Right kidney (tissue), 1 donor: Measurements from ENCODE around the gene NFATC2.

Experiments
- DNase-seq: peaks from one replicate; pipeline ENCODE4 v3.0.0-alpha.2; 2016

The NFATC2 gene

DNA sequence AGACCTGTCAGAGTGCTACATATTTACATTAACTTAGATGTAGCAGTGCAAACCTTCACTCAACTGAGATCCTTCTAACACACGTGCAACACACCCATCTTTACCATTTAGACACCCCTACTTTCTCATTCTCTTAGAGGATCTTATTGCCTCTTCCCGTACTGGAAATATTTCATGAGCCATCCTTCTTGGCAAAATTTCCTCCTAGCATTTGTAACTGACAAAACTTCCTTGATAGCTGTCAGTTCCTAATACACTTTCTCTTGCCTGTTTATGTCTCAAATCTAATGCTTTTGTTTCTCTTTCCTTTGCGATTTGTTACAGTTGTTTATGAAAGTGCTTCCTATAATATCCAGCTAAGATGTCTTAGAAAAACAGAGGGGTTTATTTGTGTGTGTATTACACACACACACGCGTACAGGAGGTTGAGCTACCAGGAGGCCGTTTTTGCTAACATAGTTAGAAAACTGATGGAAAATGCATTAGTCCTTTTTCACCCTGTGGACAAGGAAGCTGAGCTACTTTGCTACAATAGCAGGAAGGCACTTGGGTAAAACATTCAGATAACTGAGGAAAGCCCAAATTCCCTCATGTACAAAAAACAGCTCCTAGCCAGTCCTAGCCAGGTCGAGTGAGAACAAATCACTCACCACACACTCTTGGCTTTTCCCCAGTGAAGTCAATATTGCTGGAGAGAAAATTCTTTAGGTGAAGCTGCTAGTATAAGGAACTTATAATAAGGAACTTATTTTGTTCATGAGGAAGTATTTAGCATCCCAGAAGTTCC is 153.6 kb downstream of the NFATC2 start:
- no peak for DNase-seq

DNA sequence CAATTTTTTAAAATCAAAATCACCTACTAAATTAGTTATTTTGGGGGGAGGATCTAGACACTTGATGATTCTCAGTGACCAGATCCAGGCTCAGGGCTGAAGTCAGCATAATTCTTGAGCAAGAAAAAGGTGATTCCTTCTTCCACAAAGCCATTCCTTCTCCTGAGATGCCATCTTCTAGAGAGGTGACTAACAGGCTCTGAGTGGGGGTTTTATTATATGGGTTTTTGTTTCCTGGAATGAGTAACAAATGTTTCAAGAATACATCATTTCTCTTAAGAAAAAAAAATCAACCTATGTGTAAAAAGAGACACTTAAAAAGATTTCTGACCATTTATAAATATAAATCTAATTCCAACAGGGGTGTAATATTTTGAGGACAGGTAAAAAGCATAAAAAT is 154.3 kb downstream of the NFATC2 start:
- DNase-seq = no peak

DNA sequence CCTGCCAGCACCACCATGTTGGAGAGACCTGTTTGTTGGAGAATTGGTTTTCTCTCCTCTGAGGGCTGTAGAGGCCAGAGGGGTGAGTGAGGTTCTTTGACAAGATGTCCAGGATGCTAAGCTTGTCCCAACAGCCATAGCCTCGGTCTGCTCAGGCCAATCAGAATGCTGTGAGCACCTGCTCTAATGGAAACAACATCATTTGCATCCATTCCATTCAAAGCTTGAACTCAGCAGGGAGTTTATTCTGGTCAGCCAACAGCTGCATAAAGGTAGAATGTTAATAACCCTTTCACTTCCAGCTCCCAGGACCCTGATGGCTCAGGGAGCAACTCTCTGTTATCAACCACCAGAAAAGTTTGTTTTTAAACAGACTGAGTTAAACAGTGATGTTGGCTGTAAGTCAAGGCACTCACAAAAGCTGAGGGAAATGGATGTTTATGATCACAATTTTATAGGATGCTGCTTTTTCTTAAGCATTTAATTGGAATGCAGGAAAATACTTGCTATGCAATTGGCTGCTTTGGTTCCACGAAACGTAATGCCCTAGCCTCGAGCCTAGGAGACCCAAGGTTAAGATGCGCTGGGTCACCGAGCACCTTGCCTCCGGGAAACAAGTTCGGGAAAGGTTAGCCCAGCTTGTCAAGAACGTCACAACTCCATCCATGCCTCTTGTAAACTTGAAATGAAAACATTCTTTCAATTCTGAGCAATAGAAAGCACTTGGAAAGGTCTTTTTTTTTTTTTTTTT is 155.2 kb downstream of the NFATC2 start:
- no peak for DNase-seq

DNA sequence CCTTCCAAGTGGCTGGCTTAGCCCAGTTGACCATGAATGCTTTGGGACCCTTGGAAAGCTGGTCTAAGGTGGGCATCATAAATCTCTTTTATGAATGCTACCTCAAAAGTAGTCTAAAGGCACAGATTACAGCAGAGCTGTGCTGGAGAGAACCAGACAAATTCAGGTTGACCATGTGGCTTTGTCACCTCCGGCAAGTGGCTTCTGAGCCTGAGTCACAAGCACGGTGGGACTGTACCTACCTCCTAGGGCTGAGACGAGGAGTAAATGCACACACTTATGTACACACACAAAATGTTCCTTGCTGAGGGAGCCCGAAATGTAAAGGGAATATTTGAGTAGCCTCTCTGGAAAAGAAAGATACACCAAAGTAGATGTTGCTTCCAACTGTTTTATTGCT is 155.9 kb downstream of the NFATC2 start:
- DNase-seq = no peak

DNA sequence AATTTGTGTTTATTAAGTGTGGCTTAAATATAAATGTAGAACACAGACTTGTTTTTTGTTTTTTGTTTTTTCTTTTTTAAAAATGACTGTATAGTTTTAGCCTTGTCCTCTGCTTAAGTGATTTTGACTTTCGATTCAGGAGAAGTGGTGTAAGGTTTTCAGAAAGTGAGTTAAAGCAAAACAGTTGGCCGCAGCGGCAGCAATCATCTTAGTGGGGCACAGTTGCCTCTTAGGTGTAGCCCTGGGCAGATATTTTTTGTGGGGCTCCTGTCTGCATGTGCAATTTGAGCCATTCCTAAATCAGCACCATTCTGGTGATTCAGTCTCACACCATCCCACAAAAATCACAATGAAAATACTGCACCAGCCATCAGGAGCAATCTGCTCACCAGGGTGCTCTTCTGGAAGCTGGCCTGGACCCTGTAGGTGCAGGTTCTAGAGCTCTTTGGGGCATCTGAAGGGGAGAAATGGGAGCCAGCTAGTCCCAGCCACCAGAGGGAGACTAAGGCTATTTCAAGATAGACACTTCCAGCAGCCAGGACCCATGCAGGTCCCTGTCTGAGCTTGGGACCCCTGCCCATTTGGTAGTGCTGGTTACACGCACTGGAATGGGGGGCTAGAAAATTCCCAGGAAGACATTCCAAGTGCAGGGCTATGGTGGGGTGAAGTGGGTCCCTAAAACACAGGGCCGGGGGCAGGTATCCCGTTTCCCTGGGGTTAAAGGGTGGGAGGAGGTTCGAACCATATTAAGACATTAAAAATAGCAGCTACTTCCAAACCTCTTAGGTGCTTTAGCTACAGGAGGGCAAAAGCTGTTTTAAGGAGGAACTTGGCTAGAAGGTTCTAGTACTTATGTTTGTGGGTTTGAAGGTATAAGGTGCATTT is 156.6 kb downstream of the NFATC2 start:
- no peak for DNase-seq

DNA sequence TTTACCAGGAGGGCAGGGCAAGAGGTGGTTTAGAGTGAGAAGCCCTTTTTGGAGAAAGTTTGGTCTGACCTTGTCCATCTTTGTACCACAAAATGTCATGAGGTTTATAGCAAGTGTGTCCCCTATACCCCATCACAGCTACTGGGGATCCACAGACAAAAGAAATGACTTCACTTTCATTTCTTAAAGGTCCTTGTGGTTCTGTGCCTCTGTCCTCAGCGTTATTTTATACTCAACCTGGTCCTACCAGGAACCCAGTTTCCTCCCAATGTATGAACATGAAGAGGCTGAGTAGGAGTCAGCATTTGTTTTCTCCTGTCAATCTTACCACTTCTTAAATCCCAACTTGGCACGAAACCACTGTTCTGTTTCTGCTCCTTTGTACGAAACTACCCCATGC is 157.6 kb downstream of the NFATC2 start:
- no peak for DNase-seq

DNA sequence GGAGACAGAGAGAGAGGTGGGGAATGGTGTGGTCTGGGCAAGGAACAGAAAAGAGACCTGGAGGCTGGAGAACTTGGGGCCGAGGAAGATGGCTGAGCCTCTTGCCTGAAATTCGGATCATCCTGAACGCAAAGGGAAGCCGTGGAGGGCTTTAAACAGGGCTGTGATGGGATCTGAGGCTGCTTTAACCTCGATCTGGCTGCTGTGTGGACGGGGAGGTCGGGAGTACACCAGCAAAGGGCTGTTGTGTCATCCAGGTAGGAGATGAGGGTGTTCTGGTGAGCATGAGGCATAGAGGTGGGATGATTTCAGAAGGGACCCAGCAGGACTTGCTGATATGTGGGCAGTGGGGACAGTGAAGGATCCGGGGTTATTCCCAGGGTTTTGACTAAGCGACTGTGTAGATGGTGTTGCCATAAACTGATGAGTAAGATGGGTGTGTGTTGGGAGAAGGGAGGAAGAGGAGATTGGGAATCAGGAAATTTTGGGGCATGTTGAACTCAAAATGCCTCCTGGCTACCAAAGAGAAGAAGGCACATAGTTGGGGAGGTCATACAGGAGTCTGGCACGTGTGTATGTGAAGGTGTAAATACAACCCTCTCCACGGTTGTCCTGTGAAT is 158.5 kb downstream of the NFATC2 start:
- DNase-seq = no peak

DNA sequence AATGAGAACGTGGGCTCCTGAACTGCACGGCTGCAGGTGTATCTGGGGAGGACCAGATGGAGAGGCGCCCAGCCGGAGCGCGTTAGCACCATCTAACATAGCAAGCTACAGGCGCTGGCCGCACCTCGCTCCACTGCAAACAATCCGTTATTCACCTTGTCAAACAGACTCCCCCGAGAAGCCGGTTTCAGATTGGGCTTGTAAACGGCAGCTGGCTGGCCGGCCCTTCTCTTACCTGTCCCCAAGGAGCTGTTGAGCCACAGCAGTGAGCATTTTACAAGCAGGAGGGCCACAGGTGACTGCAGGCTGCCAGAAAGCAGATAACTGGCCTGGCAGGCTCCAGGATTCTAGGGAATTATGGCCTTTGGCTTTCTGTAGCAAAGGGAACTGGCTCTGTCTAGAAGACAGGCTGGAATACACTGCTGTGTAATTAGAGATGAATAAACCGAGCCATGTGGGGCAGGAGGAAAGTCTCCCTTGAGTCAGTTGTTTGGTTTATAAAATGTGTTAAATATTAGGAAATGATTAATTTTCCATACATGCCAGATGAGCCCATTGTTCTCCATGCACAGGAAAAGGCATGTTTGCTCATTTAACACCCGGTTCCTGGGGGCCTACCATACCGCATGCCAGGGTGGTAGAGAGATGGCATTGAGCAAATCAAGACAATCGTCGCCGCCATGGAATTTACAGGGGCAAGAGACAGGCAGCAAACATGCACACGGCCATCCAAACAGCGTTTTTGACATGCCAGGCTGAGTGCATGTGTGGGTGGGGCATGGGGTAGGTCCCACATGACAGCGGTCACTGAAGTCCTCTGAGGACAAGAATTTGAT is 159.3 kb downstream of the NFATC2 start:
- DNase-seq = no peak

DNA sequence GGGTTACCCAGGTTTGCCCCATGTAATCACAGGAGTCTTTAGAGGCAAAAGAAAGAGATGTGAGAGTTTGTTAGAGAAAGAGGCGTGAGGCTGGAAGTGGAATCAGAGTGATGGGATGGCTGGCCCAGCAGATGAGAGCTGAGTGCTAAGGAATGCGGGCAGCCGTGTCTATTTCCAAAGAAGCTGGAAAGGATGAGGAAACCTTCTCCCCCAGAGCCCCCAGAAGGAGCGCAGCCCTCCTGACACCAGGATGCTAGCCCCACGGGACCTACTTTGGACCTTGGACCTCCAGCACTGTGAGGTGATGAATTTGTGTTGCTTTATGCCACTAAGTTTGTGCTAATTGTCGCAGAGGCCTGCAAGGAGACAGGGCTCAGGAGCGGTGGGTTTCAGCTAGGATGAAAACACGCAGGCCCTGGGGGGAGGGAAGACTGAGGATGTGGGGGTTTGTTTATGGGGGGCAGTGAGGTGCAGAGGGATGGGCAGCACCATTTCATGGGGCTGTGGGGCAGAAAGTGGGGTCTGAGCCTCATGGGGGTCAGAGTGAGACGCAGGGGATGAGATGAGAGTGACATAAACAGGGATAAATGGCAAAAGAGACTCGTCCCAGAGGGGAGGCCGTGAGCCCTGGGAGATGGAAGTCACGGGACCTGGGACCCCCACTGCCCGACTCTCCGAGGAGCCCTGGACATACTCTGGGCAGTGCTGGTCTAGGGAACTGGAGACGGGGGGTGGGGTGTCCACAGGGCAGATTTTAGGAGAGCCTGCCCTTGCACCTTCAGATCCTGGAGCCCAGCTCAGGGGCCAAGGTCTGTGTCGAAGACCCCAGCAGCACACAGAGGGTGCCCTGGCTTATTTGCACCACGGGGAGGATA is 160.2 kb downstream of the NFATC2 start:
- DNase-seq = no peak

DNA sequence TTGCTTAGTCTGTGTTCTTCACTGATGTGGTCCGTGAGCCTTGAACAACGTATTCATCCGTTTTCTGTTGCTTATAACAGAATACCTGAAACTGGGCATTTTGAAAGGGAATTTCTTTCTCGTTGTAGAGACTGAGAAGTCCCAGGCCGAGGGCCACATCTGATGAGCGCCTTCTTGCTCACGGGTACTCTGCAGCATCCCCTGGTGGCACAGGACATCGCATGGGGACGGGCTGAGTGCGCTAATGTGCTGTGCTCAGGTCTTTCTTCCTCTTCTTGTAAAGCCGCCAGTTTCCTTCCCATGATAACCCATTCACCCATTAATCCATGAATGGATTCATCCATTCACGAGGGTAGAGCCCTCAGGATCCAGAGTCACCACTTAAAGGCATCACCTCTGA is 161.0 kb downstream of the NFATC2 start:
- no peak for DNase-seq

DNA sequence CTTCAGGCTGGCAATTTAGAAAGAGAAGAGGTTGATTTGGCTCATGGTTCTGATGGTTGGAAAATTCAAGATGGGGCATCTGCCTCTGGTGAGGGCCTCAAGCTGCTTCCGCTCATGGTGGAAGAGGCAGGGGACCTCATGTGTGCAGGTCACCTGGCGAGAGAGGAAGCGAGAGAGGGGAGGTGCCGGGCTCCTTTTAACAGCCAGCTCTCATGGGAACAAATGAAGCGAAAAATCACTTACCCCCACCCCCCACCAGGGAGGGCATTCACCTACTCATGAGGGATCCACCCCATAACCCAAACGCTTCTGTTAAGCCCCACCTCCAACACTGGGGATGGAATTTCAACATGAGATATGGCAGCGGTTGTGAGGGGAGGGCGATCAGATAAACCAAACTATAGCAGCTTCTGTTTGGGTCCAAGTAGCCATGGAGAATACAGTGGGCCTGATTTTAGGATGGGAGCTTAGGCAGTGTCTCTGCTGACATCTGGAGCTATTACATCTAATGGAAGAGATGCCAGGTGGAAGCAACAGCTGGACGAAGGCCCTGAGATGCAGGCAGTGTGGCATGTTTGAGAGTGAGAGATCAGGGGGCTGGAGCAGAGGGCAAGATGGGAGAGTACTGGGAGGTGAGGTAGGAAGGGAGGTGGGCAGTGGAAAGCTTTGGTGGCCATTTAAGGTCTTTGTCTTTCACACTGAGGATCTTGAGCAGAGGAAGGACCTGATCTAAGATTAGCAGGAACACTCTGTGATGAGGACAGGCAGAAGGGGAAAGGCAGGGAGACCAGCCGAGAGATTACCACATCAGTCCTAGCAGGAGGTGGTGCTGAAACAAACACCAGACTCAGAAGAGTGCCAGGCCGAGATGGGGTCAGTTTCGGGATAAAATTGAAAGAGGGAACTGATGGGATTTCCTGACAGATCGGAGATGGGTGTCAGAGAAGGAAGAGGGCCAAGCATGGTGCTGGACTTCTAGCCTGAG is 161.8 kb downstream of the NFATC2 start:
- no peak for DNase-seq

DNA sequence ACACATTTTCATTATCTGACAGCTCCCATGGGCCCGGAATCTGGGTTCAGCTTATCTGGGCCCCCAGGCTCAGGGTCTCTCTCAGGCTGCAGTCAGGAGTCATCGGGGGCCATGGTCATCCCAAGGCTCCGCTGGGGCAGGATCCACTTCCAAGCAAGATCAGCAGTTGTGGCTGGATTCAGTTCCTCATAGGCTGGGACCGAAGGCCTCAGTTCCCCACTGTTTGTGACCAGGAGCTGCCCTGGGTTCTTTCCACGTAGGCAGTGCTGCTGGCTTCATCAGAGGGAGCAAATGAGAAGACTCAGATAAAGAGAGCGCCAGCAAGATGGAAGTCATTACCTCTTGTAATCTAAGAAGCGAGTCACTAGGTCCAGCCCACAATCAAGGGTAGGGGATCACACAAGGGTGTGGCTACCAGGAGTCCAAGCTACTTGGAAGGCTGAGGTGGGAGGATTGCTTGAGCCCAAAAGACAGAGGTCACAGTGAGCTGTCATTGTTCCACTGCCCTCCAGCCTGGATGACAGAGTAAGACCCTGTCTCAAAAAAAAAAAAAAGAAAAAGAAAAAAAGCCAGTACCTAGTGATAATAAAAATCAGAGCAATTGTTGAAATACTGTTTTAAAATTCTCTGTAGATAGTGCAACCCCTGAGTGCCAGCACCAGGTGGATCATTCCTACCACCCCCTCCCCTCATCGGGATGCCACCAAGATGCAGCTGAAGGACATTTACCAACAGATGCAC is 162.7 kb downstream of the NFATC2 start:
- DNase-seq = no peak

DNA sequence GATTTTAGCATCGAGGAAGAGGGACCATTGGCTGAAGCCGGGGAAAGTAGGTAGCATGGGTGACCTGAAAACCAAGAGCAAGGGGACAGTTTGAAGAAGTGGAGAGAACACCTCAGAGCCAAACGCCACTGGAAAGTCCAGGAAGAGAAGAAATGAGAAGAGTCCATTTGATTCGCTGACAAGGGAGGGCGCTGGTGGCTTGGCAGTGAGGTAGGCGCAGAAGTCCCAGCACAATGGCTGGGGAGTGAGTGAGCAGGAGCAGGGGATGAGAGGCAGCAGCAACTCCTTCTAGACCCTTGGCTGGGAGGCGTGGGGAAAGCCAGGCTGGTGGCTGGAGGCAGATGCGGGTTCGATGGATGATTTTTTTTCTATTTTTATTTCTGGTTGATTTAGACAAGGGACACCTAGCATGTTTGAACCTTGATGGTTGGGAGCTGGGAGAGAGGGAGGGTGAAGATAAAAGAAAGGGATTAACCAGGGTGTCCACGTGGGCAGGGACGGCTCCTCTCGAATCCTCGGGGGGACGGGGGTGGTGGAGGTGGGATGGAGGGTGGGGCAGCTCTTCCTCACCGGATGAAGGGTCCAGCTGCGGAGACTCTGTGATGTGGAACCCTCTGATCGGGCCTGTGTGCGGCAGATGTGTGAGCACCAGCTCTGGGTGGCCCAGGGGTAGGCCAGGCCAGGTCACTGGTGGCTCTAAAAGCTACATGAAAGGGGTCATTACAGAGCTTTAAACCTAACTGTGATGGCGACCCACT is 164.2 kb downstream of the NFATC2 start:
- DNase-seq = no peak

DNA sequence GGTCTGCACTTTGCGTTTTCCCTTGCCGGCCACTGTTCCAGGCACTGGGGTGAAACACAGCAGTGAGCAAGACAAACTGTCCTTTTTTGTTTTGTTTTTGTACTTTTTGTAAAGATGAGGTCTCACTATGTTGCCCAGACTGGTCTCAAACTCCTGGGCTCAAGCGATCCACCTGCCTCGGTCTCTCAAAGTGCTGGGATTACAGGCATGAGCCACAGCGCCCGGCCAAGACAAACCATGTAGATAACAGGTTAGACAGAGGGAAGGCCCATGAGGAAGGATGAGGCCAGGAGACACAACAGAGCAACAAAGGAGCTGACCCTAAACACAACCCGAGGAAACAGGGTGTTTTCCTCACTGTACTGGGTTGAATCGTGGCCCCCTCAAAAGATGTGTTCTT is 165.4 kb downstream of the NFATC2 start:
- no peak for DNase-seq

DNA sequence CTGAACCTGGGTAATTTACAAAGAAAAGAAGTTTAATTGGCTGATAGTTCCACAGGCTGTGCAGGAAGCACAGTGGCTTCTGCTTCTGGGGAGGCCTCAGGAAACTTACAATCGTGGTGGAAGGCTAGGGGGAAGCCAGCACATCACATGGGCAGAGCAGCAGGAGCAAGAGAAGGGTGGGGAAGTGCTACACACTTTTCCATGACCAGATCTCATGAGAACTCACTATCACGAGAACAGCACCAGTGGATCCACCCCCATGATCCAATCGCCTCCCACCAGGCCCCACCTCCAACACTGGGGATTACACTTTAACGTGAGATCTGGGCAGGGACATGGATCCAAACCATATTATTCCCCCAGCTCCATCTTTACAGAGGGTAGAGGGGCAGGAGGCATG is 166.4 kb downstream of the NFATC2 start:
- DNase-seq = no peak

DNA sequence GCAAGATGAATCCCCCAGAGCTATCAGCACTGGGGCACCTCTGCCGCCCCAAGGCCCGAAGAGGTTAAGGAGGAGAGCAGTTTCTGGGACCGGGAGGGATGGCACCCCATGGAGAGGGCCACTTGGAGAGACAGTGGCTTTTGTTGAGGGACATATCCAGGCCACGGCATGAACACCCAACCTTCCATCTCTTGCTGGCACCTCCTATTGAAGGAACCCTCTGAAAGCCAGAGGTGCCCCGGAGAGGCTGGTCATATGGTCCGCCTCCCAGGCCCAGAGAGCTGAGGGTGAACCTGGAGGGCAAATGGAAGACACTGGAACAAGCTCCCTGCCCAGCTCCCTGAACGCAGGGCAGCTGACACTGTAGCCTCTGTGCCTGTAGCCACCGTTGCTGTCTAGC is 167.0 kb downstream of the NFATC2 start:
- no peak for DNase-seq

DNA sequence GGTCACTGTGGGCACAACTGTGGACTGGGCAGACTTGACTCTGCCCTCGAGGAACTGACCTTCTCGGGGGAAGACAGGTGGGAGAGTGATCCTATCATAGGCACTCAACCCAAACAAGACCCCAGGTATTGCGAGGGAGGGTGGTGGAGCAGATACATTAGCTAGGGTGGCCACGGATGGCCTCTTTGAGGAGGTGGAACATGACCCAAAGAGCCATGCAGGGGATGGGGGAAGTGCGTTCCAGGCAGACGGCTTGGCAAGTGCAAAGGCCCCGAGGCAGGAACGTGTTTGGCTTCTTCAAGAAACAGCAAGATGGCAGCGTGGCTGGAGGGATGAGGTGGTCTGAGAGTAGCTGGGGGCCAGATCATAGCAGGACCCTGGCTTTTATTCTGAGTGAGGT is 167.6 kb downstream of the NFATC2 start:
- no peak for DNase-seq

DNA sequence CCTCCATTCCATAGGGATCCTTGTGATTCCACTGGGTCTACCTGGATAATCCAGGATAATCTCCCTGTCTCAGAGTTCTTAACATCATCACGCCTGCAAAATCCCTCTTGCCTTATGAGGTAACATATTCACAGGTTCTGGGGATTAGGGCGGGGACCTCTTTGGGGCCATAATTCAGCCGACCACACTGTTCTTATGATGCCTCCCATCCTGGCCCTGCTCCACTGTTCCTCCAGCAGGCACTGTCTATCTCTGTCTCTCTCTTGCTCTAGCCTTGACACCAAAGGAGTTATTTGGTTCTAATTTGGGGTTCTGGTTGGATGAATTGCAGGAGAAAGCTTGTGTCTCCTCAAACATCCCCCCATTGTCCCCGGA is 168.1 kb downstream of the NFATC2 start:
- no peak for DNase-seq
